DND-41 (cell line): ENCODE data around the gene SEMA3A.
"Not testable (repeated sequence)": the region's sequence is repeated elsewhere in the genome, so short reads cannot be mapped to it uniquely, and the experiment has no call there.

Source experiments
- ATAC-seq: fragments of 200-7000 bp; cut with Tn5 transposase; 3 replicates; pipeline ENCODE4 v1.9.1; 2021; ENCODE audit warnings: low read depth; ENCODE audit not compliant: insufficient read depth
- DNase-seq: peaks from one replicate; pipeline ENCODE4 v3.0.0-alpha.2; 2020
- H2AFZ ChIP-seq: 2 replicates; pipeline ENCODE4 v1.6.0; 2012; ENCODE audit warnings: low read depth, low read length
- H3K27ac ChIP-seq: 2 replicates; pipeline ENCODE4 v1.5.1; 2012; ENCODE audit warnings: low read length, inconsistent platforms
- H3K27me3 ChIP-seq: fragments of 200-600 bp; sonication (generic); 2 replicates; pipeline ENCODE4 v1.6.0; 2012; ENCODE audit warnings: low read length, mild to moderate bottlenecking, inconsistent platforms; ENCODE audit not compliant: insufficient read depth, poor library complexity
- H3K36me3 ChIP-seq: 2 replicates; pipeline ENCODE4 v1.5.1; 2012; ENCODE audit warnings: low read length, inconsistent platforms; ENCODE audit not compliant: insufficient read depth
- H3K4me1 ChIP-seq: 2 replicates; pipeline ENCODE4 v1.5.1; 2012; ENCODE audit warnings: mild to moderate bottlenecking, low read length; ENCODE audit not compliant: insufficient read depth
- H3K4me2 ChIP-seq: 2 replicates; pipeline ENCODE4 v1.6.0; 2012; ENCODE audit warnings: mild to moderate bottlenecking, moderate library complexity, low read length, inconsistent platforms; ENCODE audit not compliant: insufficient read depth
- H3K4me3 ChIP-seq, 2 experiments: fragments of 200-600 bp in 1 of 2; shearing (Covaris generic) in 1 of 2; 2 replicates each; pipeline ENCODE4 v1.5.1; 2012 to 2016; ENCODE audit warnings: inconsistent platforms in 2 of 2, low read length in 2 of 2, mild to moderate bottlenecking in 2 of 2, low read depth in 1 of 2, moderate library complexity in 1 of 2
- H3K79me2 ChIP-seq: 2 replicates; pipeline ENCODE4 v1.6.0; 2012; ENCODE audit warnings: low read length, inconsistent platforms; ENCODE audit not compliant: insufficient read depth
- H3K9ac ChIP-seq: 2 replicates; pipeline ENCODE4 v1.6.0; 2012; ENCODE audit warnings: low read depth, mild to moderate bottlenecking, inconsistent platforms, low read length, moderate library complexity
- H3K9me3 ChIP-seq: 2 replicates; pipeline ENCODE4 v1.5.1; 2012; ENCODE audit warnings: low read length, moderate library complexity, mild to moderate bottlenecking, inconsistent platforms; ENCODE audit not compliant: insufficient read depth, severe bottlenecking
- H4K20me1 ChIP-seq: 2 replicates; pipeline ENCODE4 v1.6.0; 2012; ENCODE audit warnings: low read length; ENCODE audit not compliant: insufficient read depth
- CTCF ChIP-seq: IDR thresholded peaks from 2 replicates; pipeline ENCODE4 v1.5.1; 2012; ENCODE audit warnings: borderline replicate concordance, low read length, moderate library complexity, mild to moderate bottlenecking; ENCODE audit not compliant: poor library complexity, severe bottlenecking; ENCODE audit errors: extremely low read depth
- EZH2 ChIP-seq: IDR thresholded peaks from 3 replicates; pipeline ENCODE4 v1.6.1; 2012; ENCODE audit warnings: borderline replicate concordance, low read depth, mild to moderate bottlenecking, moderate library complexity, low read length, inconsistent platforms; ENCODE audit not compliant: severe bottlenecking

The SEMA3A gene

GRCh38 chr7:84218681-84219080 is 24.1 kb upstream of the SEMA3A start:
- H3K9me3 ChIP-seq = no peaks in the 10 kb centered on the region
- no peaks in the 10 kb centered on the region for H3K4me1 ChIP-seq
- ATAC-seq (no peak), DNase-seq (no peak)
- no peaks in the 10 kb centered on the region for H3K79me2 ChIP-seq
- no peak overlapping the region for H3K27ac ChIP-seq
- no peaks in the 10 kb centered on the region for H3K27me3 ChIP-seq
- TF ChIP-seq CTCF (no peak), EZH2 (no peak)
- H3K4me3 ChIP-seq = no peak overlapping the region
- no peak overlapping the region for H3K4me2 ChIP-seq
- H3K36me3 ChIP-seq = no peaks in the 10 kb centered on the region
- no peak overlapping the region for H3K9ac ChIP-seq
- H4K20me1 ChIP-seq = no peaks in the 10 kb centered on the region
- H2AFZ ChIP-seq = no peak overlapping the region

- Histone ChIP-seq H3K4me2 (no peak overlapping the region), H3K27me3 (no peaks in the 10 kb centered on the region), H3K4me1 (no peaks in the 10 kb centered on the region), H3K4me3 (no peak overlapping the region), H3K9ac (no peak overlapping the region), H2AFZ (no peak overlapping the region), H3K36me3 (no peaks in the 10 kb centered on the region), H3K9me3 (no peaks in the 10 kb centered on the region), H3K27ac (no peak overlapping the region), H4K20me1 (no peaks in the 10 kb centered on the region), H3K79me2 (no peaks in the 10 kb centered on the region)
- TF ChIP-seq CTCF (no peak), EZH2 (no peak)
- ATAC-seq (no peak), DNase-seq (no peak)
Measured at GRCh38 chr7:84216472-84216871, 21.9 kb upstream of the SEMA3A start.

GRCh38 chr7:84214757-84215156 is 20.2 kb upstream of the SEMA3A start:
- H4K20me1 ChIP-seq = not testable (repeated sequence)

GRCh38 chr7:84210301-84210700 is 15.7 kb upstream of the SEMA3A start:
- no peak overlapping the region for H3K4me3 ChIP-seq
- no peak for TF ChIP-seq EZH2
- no peak for TF ChIP-seq CTCF
- no peak overlapping the region for H3K9ac ChIP-seq
- no peak overlapping the region for H3K27ac ChIP-seq
- H4K20me1 ChIP-seq = no peaks in the 10 kb centered on the region
- H3K27me3 ChIP-seq = no peaks in the 10 kb centered on the region
- no peak for ATAC-seq
- H3K4me2 ChIP-seq = no peak overlapping the region
- H3K4me1 ChIP-seq = no peaks in the 10 kb centered on the region
- no peaks in the 10 kb centered on the region for H3K36me3 ChIP-seq
- no peak overlapping the region for H2AFZ ChIP-seq
- H3K9me3 ChIP-seq = no peaks in the 10 kb centered on the region
- no peak for DNase-seq
- H3K79me2 ChIP-seq = no peaks in the 10 kb centered on the region

More at GRCh38 chr7:84214757-84215156, 20.2 kb upstream of the SEMA3A start:
- H3K4me3 ChIP-seq, ATAC-seq, DNase-seq, H3K27me3 ChIP-seq, H3K9ac ChIP-seq, H3K4me2 ChIP-seq, H3K4me1 ChIP-seq, H3K9me3 ChIP-seq, H2AFZ ChIP-seq, H3K27ac ChIP-seq, H3K79me2 ChIP-seq, H3K36me3 ChIP-seq: not testable (repeated sequence)
